Measurements from ENCODE around the gene AP1AR. TPM values are rescaled to one million over a fixed set of nuclear protein-coding genes. Genes with fewer than 3 reads are reported as not detected.
"Not testable (repeated sequence)": the region's sequence is repeated elsewhere in the genome, so short reads cannot be mapped to it uniquely, and the experiment has no call there.

Gene AP1AR
- polyA plus RNA-seq, 2 of the 4 experiments (the other 2 are of a cell fraction), result 16.0 to 34.6 TPM

- FAIRE-seq, result no peak
These were observed 25.2 kb upstream of the AP1AR start for GRCh38 chr4:112206431-112206830.

GRCh38 chr4:112208137-112209095, 23.2 kb upstream of the AP1AR start:
- ATAC-seq; H3K4me1 ChIP-seq; H3K9me3 ChIP-seq; H3K4me2 ChIP-seq; FAIRE-seq; DNase-seq (ENCODE audit: low read depth in 1 of 2, low spot score in 1 of 2); POLR2A ChIA-PET; H3K4me3 ChIP-seq; H3K27ac ChIP-seq: not testable (repeated sequence)
- 60% methylated on average over 7 of the region's 7 CpGs for WGBS (ENCODE audit: missing lambda C conversion rate)
- CTCF ChIA-PET, result interaction anchor here (1.9 kb wide), 1 partner anchor 109 kb away, joined by 7 read pairs; no protein-coding TSS in a partner anchor

More at GRCh38 chr4:112206431-112206830, 25.2 kb upstream of the AP1AR start:
- no peak overlapping the region for H3K4me2 ChIP-seq
- no peak overlapping the region for H3K4me3 ChIP-seq
- no peak for TF ChIP-seq NFE2L2 (conservative IDR thresholded peaks at IDR 0.05; ENCODE audit: low read length)
- TF ChIP-seq ZFP36 (IDR thresholded peaks at IDR 0.05; ENCODE audit: borderline replicate concordance, partially characterized antibody), result no peak
- TF ChIP-seq MAX (IDR thresholded peaks at IDR 0.05), result no peak
- no peak for TF ChIP-seq FOSL2 (IDR thresholded peaks at IDR 0.05)
- TF ChIP-seq FOSL2 (CRISPR knock-in tag; IDR thresholded peaks at IDR 0.05), result no peak
- TF ChIP-seq RCOR1 (IDR thresholded peaks at IDR 0.05; ENCODE audit: low read depth, low read length), result no peak
- TF ChIP-seq KDM1A (IDR thresholded peaks at IDR 0.05; ENCODE audit: low read depth), result no peak
- no peak for TF ChIP-seq CEBPB (IDR thresholded peaks at IDR 0.05)
- TF ChIP-seq EHMT2 (IDR thresholded peaks at IDR 0.05; ENCODE audit: low read depth), result no peak
- TF ChIP-seq BCL3 (IDR thresholded peaks at IDR 0.05), result no peak
- ChIA-PET POLR2A (no interaction called here), CTCF (interaction anchor here (1.9 kb wide), 1 partner anchor 107 kb away, joined by 7 read pairs; no protein-coding TSS in a partner anchor)
- ATAC-seq (no peak), DNase-seq (ENCODE audit: low read depth in 1 of 2, low spot score in 1 of 2) (no peak)
- WGBS (ENCODE audit: missing lambda C conversion rate), result 29% methylated on average over 2 of the region's 2 CpGs
- no peaks in the 10 kb centered on the region for H3K9me3 ChIP-seq
- H3K27ac ChIP-seq, result no peak overlapping the region
- no peaks in the 10 kb centered on the region for H3K4me1 ChIP-seq

GRCh38 chr4:112210777-112211176, 20.8 kb upstream of the AP1AR start:
- DNase-seq (ENCODE audit: low read depth in 1 of 2, low spot score in 1 of 2) (no peak), ATAC-seq (no peak), FAIRE-seq (no peak)
- Histone ChIP-seq H3K9me3 (no peaks in the 10 kb centered on the region), H3K4me2 (no peak overlapping the region), H3K27ac (no peak overlapping the region), H3K4me3 (no peak overlapping the region), H3K4me1 (no peaks in the 10 kb centered on the region)
- ChIA-PET POLR2A (no interaction called here), CTCF (interaction anchor here (0.7 kb wide), 1 partner anchor 98 kb away, joined by 3 read pairs; no protein-coding TSS in a partner anchor)
- WGBS (ENCODE audit: missing lambda C conversion rate), result 50% methylated on average over 1 of the region's 1 CpG
- TF ChIP-seq ATOH8 (CRISPR knock-in tag; IDR thresholded peaks at IDR 0.05; ENCODE audit: low read depth), result no peak
- TF ChIP-seq EHMT2 (IDR thresholded peaks at IDR 0.05; ENCODE audit: low read depth), result no peak
- no peak for TF ChIP-seq HMGXB4 (CRISPR knock-in tag; IDR thresholded peaks at IDR 0.05; ENCODE audit: borderline replicate concordance)
- no peak for TF ChIP-seq ELK1 (IDR thresholded peaks at IDR 0.05; ENCODE audit: low read depth, low read length)
